GM19467 (cell line): ENCODE measurements around the gene SVOPL.
"Not testable (repeated sequence)": the region's sequence is repeated elsewhere in the genome, so short reads cannot be mapped to it uniquely, and the experiment has no call there.

ENCODE experiments used
- ATAC-seq: cut with Tn5 transposase; IDR thresholded peaks from one replicate; pipeline ENCODE4 v1.9.1; 2021; ENCODE audit warnings: mild to moderate bottlenecking, moderate library complexity; ENCODE audit not compliant: unreplicated experiment

SVOPL gene

DNA sequence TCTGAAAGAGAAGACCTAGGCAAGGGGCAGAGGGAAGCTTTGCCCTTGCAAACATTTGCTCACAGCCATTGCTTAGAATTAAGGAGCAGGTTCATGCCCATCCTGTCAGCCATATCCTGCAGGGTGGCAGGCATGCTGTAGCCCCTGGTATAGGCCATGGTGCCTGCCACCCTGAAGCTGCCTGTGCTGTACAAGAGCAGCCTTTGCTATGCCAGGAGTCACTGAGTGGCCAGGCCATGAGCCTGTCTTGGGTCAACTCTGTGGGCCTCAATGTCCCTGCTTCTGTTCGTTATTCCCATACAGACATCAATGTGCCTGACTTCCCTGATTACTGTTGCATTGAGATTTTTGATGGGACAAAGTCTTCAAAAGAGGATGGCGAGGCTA lies 368 bp upstream of the SVOPL start:
- ATAC-seq = no peak

DNA sequence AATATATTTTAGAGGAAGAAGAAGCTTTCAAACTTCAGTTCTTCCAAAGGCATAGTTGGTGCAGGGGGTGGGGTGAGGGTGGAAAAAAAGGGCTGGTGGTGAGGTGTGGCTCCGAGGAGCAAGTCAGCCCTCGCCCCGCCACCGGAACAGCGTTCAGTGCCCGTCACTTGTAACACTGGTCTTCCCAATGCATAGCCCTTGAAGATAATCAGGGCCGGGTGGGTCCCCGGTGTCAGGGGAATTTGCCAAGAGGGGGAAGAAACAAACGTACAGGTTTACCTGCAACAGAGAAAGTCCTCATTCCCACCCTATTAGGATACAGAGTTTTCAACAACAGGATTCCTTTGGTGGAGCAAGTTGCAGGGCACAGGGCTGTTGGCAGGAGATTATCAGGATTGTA lies 1.5 kb downstream of the SVOPL start:
- ATAC-seq = no peak

DNA sequence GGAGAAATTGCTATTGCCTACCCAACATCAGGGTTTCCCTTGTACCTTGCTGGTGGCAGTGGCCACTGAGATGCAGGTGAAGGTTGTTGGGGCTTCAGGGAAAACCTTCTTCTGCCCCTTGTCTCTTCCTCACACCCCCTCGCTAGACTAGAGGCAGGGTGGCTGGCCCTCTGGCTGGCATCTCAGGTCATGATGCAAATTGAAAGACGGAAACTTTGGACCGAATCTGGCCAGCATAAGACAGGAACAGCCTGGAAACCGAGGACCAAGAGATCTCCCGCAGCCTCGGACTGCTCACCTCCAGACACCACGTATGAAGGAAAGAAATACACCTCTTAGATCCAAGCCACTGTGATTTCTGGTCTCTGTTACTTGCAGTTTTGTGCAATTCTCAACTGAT lies 2.9 kb downstream of the SVOPL start:
- no peak for ATAC-seq

DNA sequence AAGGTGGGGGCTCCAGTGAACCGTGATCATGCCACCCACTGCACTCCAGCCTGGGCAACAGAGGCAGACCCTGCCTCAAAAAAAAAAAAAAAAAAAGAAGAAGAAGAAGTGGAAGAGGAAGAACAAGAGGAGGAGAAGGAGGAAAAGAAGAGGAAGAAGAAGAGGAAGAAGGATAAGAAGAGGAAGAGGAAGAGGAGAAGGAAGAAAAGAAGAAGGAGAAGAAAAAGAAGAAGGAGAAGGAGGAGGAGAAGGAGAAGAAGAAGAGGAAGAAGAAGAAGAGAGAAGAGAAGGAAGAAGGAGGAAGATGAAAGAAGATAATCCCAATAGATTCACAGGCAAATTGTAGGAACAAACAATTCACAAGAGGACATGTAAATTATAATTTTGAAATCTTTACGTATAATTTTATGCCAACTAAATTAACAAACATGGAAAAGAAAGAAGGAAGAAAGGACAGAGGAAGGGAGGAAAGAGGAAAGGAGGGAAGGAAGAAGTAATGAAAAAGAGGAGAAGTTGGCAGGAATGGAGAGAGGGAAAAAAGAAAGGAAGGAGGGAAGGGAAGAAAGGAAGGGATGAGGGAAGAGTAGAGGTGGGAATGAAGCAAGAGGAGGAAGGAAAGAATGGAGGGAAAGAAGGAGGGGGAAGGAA lies 3.5 kb downstream of the SVOPL start:
- no peak for ATAC-seq

DNA sequence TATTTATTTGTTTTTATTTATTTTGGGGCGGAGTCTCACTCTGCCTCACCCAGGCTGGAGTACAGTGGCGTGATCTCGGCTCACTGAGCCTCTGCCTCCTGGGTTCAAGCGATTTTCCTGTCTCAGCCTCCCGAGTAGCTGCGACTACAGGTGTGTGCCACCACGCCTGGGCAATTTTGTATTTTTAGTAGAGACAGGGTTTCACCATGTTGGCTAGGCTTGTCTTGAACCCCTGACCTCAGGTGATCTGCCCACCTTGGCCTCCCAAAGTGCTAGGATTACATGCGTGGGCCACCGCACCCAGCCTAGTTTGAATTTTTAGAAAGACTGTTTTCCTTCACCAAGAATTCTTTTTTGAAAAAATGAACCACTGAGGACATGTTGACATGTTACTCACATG lies 5.4 kb downstream of the SVOPL start:
- ATAC-seq = not testable (repeated sequence)

DNA sequence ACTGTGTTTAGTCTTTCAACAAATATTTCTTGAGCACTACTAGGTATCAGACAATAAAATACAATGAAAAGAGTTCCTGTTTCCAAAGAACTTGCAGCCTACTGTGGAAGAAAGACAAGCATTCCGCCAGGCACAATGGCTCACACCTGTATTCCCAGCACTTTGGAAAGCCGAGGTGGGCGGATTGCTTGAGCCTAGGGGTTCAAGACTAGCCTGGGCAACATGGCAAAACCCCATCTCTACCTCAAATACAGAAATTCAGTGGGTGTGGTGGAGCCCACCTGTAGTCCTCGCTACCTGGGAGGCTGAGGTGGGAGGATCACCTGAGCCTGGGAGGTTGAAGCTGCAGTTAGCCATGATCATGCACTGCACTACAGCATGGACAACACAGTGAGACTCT lies 6.1 kb downstream of the SVOPL start:
- ATAC-seq = no peak

DNA sequence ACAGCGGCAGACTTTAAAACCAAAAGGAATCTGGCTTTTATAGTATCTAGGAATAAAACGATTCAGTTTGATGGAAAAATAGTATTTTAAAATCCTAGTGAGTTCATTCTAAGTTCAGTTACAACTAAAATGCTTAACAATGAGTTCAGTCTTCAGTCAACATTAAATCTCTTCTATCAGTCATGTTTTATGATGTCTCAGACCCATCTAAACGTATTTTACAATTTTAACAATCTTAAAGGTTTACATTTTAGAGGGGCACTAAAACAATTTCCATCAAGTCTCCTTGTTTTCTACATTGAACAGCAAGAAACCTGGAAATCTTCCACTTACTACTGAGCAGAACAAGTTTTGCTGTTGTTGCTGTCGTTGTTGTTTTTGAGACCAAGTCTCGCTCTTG lies 10.0 kb downstream of the SVOPL start:
- ATAC-seq = no peak

DNA sequence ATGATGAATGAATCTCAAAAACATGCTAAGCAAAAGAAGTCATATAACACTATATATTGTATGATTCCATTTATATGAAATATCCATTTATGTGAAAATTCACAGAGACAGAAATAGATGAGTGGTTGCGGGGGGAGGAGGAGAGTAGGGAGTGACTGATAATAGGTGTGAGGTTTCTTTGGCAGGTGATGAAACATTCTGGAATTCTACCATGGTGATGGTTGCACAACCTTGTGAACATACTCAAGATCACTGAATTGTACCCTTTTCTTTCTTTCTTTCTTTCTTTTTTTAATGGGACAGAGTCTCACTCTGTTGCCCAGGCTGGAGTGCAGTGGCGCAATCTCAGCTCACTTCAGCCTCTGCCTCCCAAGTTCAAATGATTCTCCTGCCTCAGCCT lies 10.7 kb downstream of the SVOPL start:
- ATAC-seq = no peak

DNA sequence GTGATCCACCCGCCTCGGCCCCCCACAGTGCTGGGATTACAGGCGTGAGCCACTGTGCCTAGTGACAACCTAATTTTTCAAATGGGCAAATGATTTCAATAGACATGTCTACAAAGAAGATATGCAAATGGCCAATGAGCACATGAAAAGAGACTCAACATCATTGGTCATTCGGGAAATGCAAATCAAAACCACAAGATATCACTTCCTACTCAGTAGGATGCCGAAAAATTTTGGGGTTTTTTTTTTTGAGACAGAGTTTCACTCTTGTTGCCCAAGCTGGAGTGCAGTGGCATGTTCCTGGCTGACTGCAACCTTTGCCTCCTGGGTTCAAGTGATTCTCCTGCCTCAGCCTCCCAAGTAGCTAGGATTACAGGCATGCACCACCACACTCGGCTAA lies 13.1 kb downstream of the SVOPL start:
- not testable (repeated sequence) for ATAC-seq

DNA sequence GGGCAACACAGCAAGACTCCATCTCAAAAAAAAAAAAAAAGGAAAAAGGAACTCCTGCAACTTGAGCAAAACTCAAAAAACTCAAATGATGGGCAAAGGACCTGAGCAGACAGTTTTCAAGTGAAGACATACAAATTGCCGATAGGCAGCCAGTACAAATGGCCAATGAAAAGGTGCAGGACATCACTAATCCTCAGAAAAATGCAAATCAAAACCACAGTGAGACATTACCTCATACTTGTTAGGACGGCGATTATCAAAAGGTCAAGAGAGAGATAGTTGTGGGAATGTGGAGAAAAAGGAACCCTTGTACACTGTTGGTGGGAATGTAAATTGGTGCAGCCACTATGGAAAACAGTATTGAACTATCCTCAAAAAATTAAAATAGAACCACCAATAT lies 16.8 kb downstream of the SVOPL start:
- ATAC-seq = no peak

DNA sequence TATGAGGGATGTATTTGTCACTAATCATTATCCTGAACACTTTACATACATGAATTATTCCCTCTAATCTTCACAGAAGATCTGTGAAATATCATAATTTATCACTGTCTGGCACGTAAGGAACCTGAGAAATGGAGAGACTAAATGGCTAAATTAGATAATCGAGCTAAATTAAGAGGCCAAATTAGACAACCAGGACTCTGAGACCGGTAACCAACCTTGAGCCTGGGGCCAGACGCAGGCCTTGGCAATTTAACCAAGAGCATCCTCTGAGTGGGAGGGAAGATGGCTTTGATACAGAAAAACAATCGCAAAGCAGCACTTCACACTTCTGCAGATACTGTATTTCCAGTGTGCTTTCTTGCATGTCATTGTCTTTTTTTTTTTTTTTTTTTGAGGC lies 21.4 kb downstream of the SVOPL start:
- no peak for ATAC-seq

DNA sequence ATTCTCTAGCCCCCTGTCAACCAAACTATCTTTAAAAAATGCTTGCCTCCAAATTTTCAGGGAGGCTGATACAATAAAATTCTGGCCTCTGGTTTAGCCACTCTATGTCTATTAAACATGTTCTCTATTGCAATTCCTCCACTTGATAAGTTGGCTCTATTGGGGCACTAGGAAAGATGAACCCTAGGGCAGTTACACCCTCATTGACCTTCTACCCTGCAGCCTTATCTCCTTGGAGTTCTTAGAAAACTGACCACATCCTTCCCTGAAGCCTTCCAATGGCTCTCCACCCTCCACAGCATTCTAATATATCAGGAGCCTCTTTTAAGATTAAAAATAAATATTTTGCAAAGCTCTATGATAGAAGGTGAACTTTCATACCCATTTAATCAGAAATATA lies 30.6 kb downstream of the SVOPL start:
- ATAC-seq = no peak

DNA sequence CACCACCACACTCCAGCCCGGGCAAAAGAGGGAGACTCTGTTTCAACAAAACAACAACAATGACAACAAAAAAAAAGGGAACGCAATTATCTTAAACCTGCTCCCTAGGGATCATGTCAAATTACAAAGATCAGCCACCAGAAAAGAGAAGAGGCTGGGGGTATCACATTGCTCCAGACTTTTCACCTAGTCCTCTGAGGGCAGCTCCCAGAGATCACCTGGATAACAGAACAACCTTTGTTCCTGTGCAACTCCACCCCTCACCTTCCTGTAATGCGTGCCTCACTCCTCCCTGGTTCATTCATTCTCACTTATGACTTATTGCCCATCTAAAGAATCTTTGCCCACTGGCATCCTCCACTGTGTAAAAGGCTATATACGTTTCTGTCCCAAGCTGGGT lies 31.8 kb downstream of the SVOPL start:
- ATAC-seq = no peak

DNA sequence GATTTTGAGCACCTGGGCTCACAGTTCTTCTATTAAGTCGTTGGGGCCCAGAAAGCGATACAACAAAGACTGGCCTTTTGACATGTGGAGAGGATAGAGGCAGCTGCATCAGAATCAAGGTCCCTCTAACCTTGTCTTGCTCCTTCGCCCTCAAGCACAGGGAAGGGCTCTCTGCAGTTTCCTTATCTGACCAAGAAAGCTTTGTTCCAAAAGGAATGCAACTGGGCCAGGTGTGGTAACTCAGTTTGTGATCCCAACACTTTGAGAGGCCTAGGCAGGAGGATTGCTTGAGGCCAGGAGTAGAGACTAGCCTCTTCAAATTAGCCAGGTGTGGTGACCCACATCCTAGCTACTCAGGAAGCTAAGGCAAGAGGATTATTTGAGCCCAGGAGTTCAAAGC lies 32.2 kb downstream of the SVOPL start:
- no peak for ATAC-seq

DNA sequence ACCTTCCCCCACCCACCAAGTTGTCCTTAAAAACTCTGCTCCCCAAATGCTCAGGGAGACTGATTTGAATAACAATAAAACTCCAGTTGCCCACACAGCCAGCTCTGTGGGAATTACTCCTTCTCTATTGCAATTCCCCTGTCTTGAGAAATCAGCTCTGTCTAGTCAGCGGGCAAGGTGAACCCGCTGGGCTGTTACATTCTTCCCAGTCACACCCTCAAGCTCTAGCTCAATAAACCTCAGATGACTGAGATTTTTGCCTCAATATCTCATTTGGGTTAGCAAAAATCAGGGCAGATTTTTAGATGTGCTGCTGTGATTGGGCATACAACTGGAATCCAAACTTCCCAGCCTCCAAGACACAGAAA lies 32.9 kb downstream of the SVOPL start:
- ATAC-seq = no peak

DNA sequence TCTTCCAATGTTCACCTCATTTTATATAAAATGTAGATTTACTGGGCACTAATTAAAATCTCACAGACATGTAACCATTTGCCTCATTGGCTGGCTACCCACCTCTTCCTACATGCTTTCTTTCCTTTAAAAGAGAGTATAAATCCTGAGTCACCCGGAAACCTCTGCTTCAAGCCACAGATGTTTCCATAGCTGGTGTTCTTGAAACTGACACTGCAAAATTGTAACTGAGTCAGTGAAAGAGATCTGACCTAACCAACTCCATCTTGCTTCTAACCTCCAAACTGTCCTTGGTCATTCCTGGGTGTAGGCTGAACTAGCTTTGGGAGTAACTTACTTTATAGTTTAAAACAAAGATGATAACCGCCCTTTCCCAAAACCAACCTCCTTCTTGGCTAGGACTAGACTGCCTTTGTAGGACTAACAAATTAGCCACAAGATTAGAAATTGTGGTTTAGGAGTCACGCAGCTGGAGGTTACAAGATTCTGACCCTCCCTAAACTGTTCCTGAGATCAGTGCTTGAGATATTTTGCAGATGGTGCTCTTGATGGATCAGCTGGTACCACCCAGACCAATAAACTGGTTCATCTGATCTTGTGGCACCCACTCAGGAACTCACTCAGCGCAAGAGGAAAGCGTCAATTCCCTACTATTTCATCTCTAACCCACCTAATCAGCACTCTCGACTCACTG lies 33.5 kb downstream of the SVOPL start:
- no peak for ATAC-seq

DNA sequence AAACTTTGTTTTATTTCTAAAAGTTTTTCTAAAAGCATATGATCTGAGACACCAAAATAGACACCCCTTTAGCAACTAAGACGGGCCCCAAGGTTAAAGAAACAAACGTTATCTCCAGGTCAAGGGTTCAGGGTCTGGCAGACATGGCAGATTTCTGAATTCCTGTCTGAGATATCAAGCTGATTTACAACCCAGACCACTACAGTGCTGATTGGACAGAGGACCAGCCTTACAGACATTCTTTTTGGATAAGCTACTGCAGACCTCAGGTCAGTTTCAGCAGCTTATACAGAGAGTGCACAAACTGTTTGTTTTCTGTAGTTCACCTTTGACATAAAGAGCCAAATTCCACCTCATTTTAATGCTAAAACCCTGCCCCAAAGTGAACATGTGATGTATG lies 34.8 kb downstream of the SVOPL start:
- ATAC-seq = no peak

DNA sequence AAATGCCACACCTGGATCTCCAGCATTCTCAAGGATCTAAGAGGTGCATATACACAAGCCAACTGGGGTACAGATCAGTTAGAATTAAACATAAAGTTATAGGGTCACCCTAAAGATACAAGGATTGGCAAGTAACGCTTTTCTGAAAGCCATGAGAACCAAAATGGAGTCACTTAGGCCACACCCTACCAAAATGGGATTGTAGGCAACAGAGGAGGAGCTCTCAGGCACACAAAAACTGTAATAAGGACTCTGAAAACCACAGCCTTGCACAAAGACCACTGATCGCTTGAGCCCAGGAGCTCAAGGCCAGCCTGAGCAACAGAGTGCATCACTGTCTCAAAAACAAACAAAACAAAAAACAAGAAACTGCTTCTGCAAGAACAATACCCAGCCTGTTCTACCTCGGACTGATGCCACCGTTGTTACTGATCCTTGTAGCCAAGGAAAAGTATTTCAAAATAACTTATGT lies 35.5 kb downstream of the SVOPL start:
- ATAC-seq = no peak

DNA sequence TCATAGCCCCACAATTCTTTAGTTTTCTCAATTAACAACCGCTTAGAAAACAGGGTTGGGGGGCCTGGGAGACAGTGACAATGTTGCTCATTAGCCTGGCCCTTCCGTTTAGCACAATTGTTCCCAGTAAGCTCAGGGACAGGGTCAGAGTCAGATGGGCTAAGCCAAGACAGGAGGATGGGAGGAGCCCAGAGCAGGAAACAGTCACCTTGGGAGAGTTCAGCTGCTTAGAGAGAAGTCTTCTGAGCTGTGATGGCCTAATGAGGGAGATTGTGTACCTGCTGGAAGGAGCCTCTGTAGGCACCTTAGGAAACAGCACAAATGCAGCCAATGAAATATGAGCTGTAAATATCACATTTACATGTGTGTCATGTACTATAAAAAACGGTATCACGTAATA lies 35.9 kb downstream of the SVOPL start:
- no peak for ATAC-seq

DNA sequence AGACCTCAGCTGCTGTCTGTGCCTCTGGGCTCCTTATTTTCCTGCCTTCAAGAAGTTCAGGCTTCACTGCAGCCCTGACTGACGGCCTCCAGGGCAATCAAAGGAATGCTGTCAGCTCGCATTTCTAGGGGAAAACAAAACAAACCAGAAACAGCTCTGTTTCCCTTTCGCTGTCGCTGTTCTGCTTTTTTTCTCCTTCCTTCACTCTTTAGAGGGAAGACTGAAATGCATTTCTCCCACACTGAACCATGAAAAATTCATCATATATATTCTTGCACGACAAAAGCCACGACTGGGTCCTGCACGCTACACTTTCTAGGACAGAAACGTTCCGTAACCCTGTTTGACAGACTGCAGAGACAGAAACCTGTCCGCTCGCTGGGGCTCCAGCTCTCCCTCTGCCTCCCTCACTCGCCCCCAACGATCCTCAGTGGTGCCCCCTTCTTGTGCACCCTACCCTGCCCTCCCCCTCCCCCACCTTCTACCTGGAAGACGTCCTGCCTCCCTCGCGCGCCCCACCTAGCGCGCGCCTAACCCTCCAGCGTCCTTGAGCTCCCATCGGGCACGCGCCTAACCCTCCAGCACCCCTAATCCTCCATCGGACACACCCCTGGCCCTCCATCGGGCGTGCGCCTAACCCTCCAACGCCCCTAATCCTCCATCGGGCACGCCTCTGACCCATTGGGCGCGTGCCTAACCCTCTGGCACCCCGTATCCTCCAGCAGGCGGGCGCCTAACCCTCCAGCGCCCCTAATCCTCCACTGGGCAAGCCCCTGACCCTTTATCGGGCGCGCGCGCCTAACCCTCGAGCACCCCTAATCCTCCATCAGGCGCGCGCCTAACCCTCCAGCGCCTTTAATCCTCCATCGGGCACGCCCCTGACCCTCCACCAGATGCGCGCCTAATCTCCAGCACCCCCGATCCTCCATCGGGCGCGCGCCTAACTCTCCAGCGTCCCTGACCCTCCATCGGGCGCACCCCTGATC lies 37.1 kb downstream of the SVOPL start:
- no peak for ATAC-seq

DNA sequence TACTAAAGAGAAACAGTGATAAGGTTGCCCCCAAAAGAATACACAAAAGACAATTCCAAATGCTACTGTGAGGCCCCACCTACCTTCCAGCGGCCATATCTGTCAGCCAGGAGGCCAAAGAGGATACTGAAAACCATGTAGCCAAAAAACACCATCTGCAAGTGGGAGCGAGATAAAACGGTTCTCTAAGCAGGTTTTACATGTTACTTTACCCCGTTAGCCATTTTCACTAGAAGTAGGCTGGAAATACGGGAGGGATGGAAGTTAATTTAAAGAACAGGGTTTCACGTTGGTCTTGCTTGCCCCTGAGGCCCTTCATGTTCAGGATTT lies 38.2 kb downstream of the SVOPL start:
- ATAC-seq = no peak
